Endodermal cell (in vitro differentiated cells): ENCODE results near the gene GDF11. TPM values are rescaled to one million over a fixed set of nuclear protein-coding genes. Genes with fewer than 3 reads are reported as not detected.

Experiments used
- DNase-seq: peaks from one replicate; pipeline ENCODE4 v3.0.0-alpha.2; 2017
- H3K27ac ChIP-seq: 2 replicates; pipeline ENCODE4 v1.5.1; 2013; ENCODE audit warnings: mild to moderate bottlenecking, low read depth, low read length, moderate library complexity
- H3K27me3 ChIP-seq: 2 replicates; pipeline ENCODE4 v1.6.1; 2013; ENCODE audit warnings: mild to moderate bottlenecking, low read length, moderate library complexity; ENCODE audit not compliant: insufficient read depth, control insufficient read depth, poor library complexity, severe bottlenecking
- H3K36me3 ChIP-seq: 2 replicates; pipeline ENCODE4 v1.7.0; 2013; ENCODE audit warnings: mild to moderate bottlenecking, low read length, moderate library complexity; ENCODE audit not compliant: control insufficient read depth, insufficient read depth
- H3K4me1 ChIP-seq: one replicate; pipeline ENCODE4 v1.7.0; 2013; ENCODE audit warnings: low read length; ENCODE audit not compliant: control insufficient read depth, insufficient read depth
- H3K4me3 ChIP-seq: 2 replicates; pipeline ENCODE4 v1.5.1; 2013; ENCODE audit warnings: mild to moderate bottlenecking, low read length, moderate library complexity
- H3K9ac ChIP-seq: 2 replicates; pipeline ENCODE4 v1.6.1; 2013; ENCODE audit warnings: mild to moderate bottlenecking, low read length, moderate library complexity; ENCODE audit not compliant: poor library complexity, severe bottlenecking; ENCODE audit errors: extremely low read depth
- H3K9me3 ChIP-seq: 2 replicates; pipeline ENCODE4 v1.6.1; 2013; ENCODE audit warnings: mild to moderate bottlenecking, low read length, moderate library complexity; ENCODE audit not compliant: control insufficient read depth
- H3K27ac Mint-ChIP-seq: 2 replicates; pipeline ENCODE4 v1.8.0; 2020; ENCODE audit warnings: mixed read lengths
- H3K27me3 Mint-ChIP-seq: 2 replicates; pipeline ENCODE4 v1.8.0; 2021; ENCODE audit warnings: mild to moderate bottlenecking, mixed read lengths; ENCODE audit not compliant: insufficient read depth
- H3K36me3 Mint-ChIP-seq: 2 replicates; pipeline ENCODE4 v1.8.0; 2020; ENCODE audit warnings: low read depth, mixed read lengths
- H3K4me1 Mint-ChIP-seq: 2 replicates; pipeline ENCODE4 v1.8.0; 2020; ENCODE audit warnings: mixed read lengths
- H3K4me3 Mint-ChIP-seq: 2 replicates; pipeline ENCODE4 v1.8.0; 2020; ENCODE audit warnings: mild to moderate bottlenecking, moderate library complexity, mixed read lengths
- H3K9me3 Mint-ChIP-seq: 2 replicates; pipeline ENCODE4 v1.8.0; 2020; ENCODE audit warnings: mild to moderate bottlenecking, mixed read lengths
- WGBS, 2 experiments: methylation state at CpG; one replicate each; pipeline versions ENCODE4 v1.1.5 to v1.1.7; 2013; ENCODE audit warnings: missing lambda C conversion rate in 2 of 2, mixed read lengths in 1 of 2; ENCODE audit not compliant: insufficient coverage in 1 of 2, insufficient read length in 1 of 2; 5-methylcytosine and 5-hydroxymethylcytosine counted together
- total RNA-seq, 2 donors: library from RNA; stranded (reverse); fragmentation: NEBNext Ultra II Directional in 1 of 2; extraction: Animal tissue kit (Norgen Biotek cat#: 25700) in 1 of 2; gene quantifications; 2 replicates in 1 of 2; 3 replicates in 1 of 2; pipeline ENCODE4 v1.2.1, GENCODE V29; 2021
- TF ChIP-seq, protein P1 (sequence below): fragments of 200-600 bp; sonication (generic); conservative IDR thresholded peaks from 2 replicates; pipeline ENCODE4 v1.5.0; 2021; ENCODE audit warnings: antibody characterized with exemption, mild to moderate bottlenecking

GDF11 gene
- total RNA-seq, 2 donors from 2014 or later, result 29.8 to 33.0 TPM

DNA sequence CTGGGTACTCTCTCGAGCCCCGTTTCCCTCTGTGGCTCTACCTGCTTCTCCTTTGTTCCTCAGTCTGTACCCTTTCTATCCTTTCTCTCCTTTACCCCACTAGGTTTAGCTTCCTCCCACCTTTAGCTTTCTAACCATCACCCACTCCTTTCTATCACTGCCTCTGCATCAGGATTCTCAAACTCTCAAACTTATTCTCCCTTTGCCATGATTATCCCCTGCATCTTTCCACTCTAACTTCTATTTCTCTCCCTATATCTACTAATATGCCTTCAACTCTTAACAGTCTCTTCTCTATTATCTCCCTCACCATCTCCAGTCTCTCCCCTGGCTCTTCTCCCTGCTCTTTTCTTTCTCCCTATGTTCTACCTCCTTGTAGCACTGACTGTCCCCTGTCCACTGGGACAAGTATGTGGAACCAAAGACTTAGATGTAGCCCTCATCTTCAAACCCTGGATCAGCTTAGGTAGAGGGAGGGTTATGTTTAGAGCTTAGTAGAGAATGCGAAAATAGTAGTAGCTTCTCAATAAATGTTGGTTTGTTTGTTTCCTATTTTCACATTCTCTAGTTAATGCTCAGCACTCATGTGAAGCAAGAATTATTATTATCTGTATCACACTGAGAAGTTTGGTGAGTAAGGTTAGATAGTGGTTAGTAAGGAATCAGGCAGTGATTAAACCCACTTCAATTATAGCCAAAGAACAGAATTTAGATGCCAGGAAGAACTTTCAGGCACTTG, 3.4 kb downstream of the GDF11 start:
- peaks cover 34% of the 10 kb centered on the region for H3K36me3 Mint-ChIP-seq
- Histone ChIP-seq H3K27ac (peak overlapping the region; percentile 84), H3K36me3 (peaks cover 45% of the 10 kb centered on the region), H3K9ac (peak overlapping the region; percentile 30), H3K9me3 (no peaks in the 10 kb centered on the region), H3K4me1 (peaks cover 5% of the 10 kb centered on the region), H3K27me3 (no peaks in the 10 kb centered on the region), H3K4me3 (peak overlapping the region; percentile 96)
- no peaks in the 10 kb centered on the region for H3K27me3 Mint-ChIP-seq
- H3K4me3 Mint-ChIP-seq, result peak overlapping the region; percentile 92
- WGBS, 2 experiments, result 0 to 32% methylated on average over 2 to 3 of the region's 3 CpGs
- H3K4me1 Mint-ChIP-seq, result peaks cover 45% of the 10 kb centered on the region
- no peaks in the 10 kb centered on the region for H3K9me3 Mint-ChIP-seq
- no peak for DNase-seq
- H3K27ac Mint-ChIP-seq, result peak overlapping the region; percentile 95
- TF ChIP-seq, protein P1, sequence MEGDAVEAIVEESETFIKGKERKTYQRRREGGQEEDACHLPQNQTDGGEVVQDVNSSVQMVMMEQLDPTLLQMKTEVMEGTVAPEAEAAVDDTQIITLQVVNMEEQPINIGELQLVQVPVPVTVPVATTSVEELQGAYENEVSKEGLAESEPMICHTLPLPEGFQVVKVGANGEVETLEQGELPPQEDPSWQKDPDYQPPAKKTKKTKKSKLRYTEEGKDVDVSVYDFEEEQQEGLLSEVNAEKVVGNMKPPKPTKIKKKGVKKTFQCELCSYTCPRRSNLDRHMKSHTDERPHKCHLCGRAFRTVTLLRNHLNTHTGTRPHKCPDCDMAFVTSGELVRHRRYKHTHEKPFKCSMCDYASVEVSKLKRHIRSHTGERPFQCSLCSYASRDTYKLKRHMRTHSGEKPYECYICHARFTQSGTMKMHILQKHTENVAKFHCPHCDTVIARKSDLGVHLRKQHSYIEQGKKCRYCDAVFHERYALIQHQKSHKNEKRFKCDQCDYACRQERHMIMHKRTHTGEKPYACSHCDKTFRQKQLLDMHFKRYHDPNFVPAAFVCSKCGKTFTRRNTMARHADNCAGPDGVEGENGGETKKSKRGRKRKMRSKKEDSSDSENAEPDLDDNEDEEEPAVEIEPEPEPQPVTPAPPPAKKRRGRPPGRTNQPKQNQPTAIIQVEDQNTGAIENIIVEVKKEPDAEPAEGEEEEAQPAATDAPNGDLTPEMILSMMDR, result no peak

- Histone ChIP-seq H3K9ac (no peak overlapping the region), H3K9me3 (no peaks in the 10 kb centered on the region), H3K36me3 (peaks cover 51% of the 10 kb centered on the region), H3K4me3 (peak overlapping the region; percentile 96), H3K4me1 (peaks cover 5% of the 10 kb centered on the region), H3K27ac (no peak overlapping the region), H3K27me3 (no peaks in the 10 kb centered on the region)
- H3K9me3 Mint-ChIP-seq, result no peaks in the 10 kb centered on the region
- no peak overlapping the region for H3K4me3 Mint-ChIP-seq
- peaks cover 43% of the 10 kb centered on the region for H3K4me1 Mint-ChIP-seq
- peaks cover 38% of the 10 kb centered on the region for H3K36me3 Mint-ChIP-seq
- TF ChIP-seq, protein P1, result no peak
- H3K27ac Mint-ChIP-seq, result no peak overlapping the region
- no peak for DNase-seq
- no peaks in the 10 kb centered on the region for H3K27me3 Mint-ChIP-seq
Observed at GRCh38 chr12:55746913-55747231, 4.0 kb downstream of the GDF11 start.

GRCh38 chr12:55748230-55748993, 5.5 kb downstream of the GDF11 start:
- peaks cover 66% of the 10 kb centered on the region for H3K36me3 ChIP-seq
- H3K9ac ChIP-seq, result no peak overlapping the region
- 94 to 97% methylated on average over 14 to 18 of the region's 18 CpGs for WGBS, 2 experiments
- no peaks in the 10 kb centered on the region for H3K9me3 ChIP-seq
- H3K27ac Mint-ChIP-seq, result no peak overlapping the region
- no peak overlapping the region for H3K4me3 Mint-ChIP-seq
- H3K27me3 Mint-ChIP-seq, result no peaks in the 10 kb centered on the region
- H3K36me3 Mint-ChIP-seq, result peaks cover 50% of the 10 kb centered on the region
- H3K27me3 ChIP-seq, result no peaks in the 10 kb centered on the region
- H3K4me1 ChIP-seq, result peaks cover 3% of the 10 kb centered on the region
- peak; percentile 45 for DNase-seq
- H3K9me3 Mint-ChIP-seq, result no peaks in the 10 kb centered on the region
- TF ChIP-seq, protein P1, result no peak
- H3K4me3 ChIP-seq, result no peak overlapping the region
- no peak overlapping the region for H3K27ac ChIP-seq
- H3K4me1 Mint-ChIP-seq, result peaks cover 35% of the 10 kb centered on the region
